ENCODE measurements around the gene CIAPIN1.
A peak's percentile ranks its signal among the peaks of the same experiment; 100 is the strongest.

Gene CIAPIN1

DNA sequence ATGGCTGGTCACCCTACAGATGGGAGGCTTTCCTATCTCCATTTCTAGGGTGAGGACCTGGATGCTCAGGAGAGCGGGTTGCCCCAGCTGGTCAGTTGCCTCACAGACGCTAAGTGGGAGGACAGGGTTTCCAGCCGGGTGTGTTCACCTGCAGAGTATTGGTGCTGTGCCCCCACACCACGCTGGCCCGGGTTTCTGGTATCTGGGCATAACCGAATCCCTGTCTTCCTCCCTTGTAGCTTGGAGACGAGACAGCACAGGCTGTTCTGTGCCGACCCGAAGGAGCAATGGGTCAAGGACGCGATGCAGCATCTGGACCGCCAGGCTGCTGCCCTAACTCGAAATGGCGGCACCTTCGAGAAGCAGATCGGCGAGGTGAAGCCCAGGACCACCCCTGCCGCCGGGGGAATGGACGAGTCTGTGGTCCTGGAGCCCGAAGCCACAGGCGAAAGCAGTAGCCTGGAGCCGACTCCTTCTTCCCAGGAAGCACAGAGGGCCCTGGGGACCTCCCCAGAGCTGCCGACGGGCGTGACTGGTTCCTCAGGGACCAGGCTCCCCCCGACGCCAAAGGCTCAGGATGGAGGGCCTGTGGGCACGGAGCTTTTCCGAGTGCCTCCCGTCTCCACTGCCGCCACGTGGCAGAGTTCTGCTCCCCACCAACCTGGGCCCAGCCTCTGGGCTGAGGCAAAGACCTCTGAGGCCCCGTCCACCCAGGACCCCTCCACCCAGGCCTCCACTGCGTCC lies 65.2 kb downstream of the CIAPIN1 start:
- no peak for DNase-seq

DNA sequence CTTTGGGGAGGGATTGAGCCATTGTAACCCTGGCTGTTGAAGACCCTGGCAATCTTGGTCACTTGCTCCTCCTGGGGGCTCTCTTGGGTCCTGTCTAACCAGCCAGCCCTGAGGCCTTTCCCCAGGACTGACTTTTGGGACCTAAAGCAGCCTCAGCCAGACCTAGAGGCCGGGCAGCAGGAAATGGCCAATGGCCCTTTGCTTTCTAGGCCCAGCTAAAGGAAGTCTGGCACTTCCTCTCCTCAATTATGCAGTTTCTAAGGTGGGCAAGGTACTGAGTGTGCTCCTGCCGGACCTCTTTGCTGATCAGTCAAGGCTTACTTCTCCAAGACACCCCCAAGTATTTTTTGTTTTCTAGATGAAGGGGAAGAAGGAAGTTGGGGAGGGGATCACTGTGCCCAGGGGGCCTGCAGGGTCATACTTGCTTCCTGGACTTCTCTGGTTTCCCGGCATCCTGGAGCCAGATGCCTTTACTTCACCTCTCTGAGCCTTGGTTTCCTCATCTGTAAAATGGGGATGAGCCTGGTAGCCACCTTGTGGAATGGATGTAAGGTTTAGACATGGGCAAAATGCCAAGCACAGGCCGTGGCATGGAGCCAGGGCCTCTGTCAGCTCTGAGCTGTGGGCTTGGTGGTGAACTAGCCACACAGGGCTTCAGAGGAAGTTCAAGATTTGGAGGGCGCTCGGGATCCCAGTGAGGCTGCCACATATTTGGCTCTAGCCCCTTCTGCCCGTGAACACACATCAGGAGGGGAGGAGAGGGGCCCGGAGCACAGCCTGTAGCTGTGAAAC lies 66.3 kb downstream of the CIAPIN1 start:
- peak; percentile 17 for DNase-seq

DNA sequence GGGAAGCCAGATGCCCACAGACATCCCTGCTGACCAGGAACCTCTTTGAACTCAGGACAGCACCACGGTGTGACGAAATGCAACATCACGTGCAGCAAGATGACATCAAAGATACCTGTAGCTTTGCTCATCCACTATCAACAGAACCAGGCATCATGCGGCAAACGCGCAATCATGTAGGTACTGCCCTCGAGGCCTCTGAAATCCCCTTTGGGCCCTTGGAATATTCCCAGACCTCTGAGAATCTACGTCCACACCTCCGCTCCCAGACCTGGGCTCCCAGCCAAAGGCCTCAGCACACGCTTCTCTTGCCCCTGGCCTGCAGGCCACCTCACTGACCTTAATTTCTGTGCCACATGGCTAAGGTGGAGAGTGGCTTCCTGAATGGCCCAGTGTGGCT lies 67.6 kb downstream of the CIAPIN1 start:
- DNase-seq = no peak
